Kidney (tissue), 14 donors: Measurements from ENCODE around the gene KDM4D. TPM values are rescaled to one million over a fixed set of nuclear protein-coding genes. Genes with fewer than 3 reads are reported as not detected.

Experiments used
- DNase-seq, 5 donors: peaks; one replicate each; pipeline ENCODE4 v3.0.0-alpha.2; 2013 to 2020
- FAIRE-seq: peaks from 2 replicates; lab custom pipeline; 2012; peaks lifted over from hg19 to GRCh38; lab: Jason Lieb, UNC
- H3K27ac ChIP-seq, 2 donors: one replicate each; pipeline ENCODE4 v1.7.0; 2013; ENCODE audit warnings: low read depth in 2 of 2, low read length in 2 of 2, inconsistent platforms in 1 of 2
- H3K27me3 ChIP-seq: one replicate; pipeline ENCODE4 v1.7.1; 2013; ENCODE audit warnings: low read length, inconsistent platforms; ENCODE audit not compliant: control insufficient read depth, insufficient read depth
- H3K36me3 ChIP-seq, 3 donors: one replicate each; pipeline versions ENCODE4 v1.7.0 to v1.7.1; 2013; ENCODE audit warnings: low read length in 3 of 3, control low read depth in 1 of 3, inconsistent platforms in 1 of 3; ENCODE audit not compliant: insufficient read depth in 3 of 3, control insufficient read depth in 2 of 3
- H3K4me1 ChIP-seq, 3 donors: one replicate each; pipeline versions ENCODE4 v1.7.0 to v1.7.1; 2013; ENCODE audit warnings: low read length in 3 of 3, inconsistent platforms in 1 of 3, low read depth in 1 of 3; ENCODE audit not compliant: control insufficient read depth in 2 of 3, insufficient read depth in 2 of 3
- H3K4me3 ChIP-seq, 3 donors: one replicate each; pipeline versions ENCODE4 v1.7.0 to v1.8.1; 2013; ENCODE audit warnings: low read length in 3 of 3, control low read depth in 1 of 3, inconsistent platforms in 1 of 3
- H3K9ac ChIP-seq, 3 donors: one replicate each; pipeline versions ENCODE4 v1.7.0 to v1.7.1; 2013; ENCODE audit warnings: low read length in 3 of 3, control low read depth in 1 of 3, inconsistent platforms in 1 of 3
- H3K9me3 ChIP-seq, 3 donors: one replicate each; pipeline versions ENCODE4 v1.7.0 to v1.7.1; 2013; ENCODE audit warnings: low read length in 3 of 3, control low read depth in 1 of 3, inconsistent platforms in 1 of 3; ENCODE audit not compliant: control insufficient read depth in 2 of 3, insufficient read depth in 1 of 3
- CTCF ChIP-seq: IDR thresholded peaks from 3 replicates; pipeline ENCODE4 v1.5.1; 2012; ENCODE audit warnings: mild to moderate bottlenecking, moderate library complexity, borderline replicate concordance; ENCODE audit not compliant: insufficient read depth; ENCODE audit errors: extremely low read depth
- intact Hi-C: fragments of 100-400 bp; cut with DNase I; formaldehyde crosslinking; loops from one replicate; pipeline ENCODE4 v1.11.1; 2022
- polyA plus RNA-seq: library from polyadenylated mRNA; stranded (reverse); fragments of 350-450 nt; fragmentation: Illumina TruSeq; extraction: RNeasy Lipid Tissue Mini Kit (QIAGEN cat#74804); gene quantifications from one replicate; pipeline ENCODE4 v1.2.3, GENCODE V29; 2014; ENCODE audit warnings: low read depth, low replicate concordance; ENCODE audit not compliant: insufficient read depth
- total RNA-seq: library from RNA; stranded (reverse); fragmentation: NEBNext Ultra II Directional; extraction: Animal tissue kit (Norgen Biotek cat#: 25700); gene quantifications from one replicate; pipeline ENCODE4 v1.2.1, GENCODE V29; 2021
- donor health status: control.
- donor health status: control.
- donor health status: control.
- donor health status: control.
- donor health status: control.
- donor health status: DM: yes; HTN: yes; CAD: no.
- donor health status: Normal renal cell carcinoma (clear cell type).

KDM4D gene
- total and polyA plus RNA-seq, 2 donors from 2014 or later, result 0.54 to 0.94 TPM

GRCh38 chr11:95044010-95044409 is 70.5 kb downstream of the KDM4D start:
- intact Hi-C loops, result no loop called here
- no peak overlapping the region for H3K27ac ChIP-seq
- no peak for FAIRE-seq
- TF ChIP-seq CTCF, result no peak
- no peak overlapping the region for H3K4me3 ChIP-seq
- H3K9me3 ChIP-seq, result no peaks in the 10 kb centered on the region
- no peak overlapping the region for H3K9ac ChIP-seq
- no peaks in the 10 kb centered on the region for H3K36me3 ChIP-seq
- H3K27me3 ChIP-seq, result no peaks in the 10 kb centered on the region
- no peak for DNase-seq
- H3K4me1 ChIP-seq, result no peaks in the 10 kb centered on the region

GRCh38 chr11:95045812-95046211 is 72.3 kb downstream of the KDM4D start:
- TF ChIP-seq CTCF, result no peak
- no peak for FAIRE-seq
- no peaks in the 10 kb centered on the region for H3K36me3 ChIP-seq
- H3K27ac ChIP-seq, result no peak overlapping the region
- no peak overlapping the region for H3K9ac ChIP-seq
- DNase-seq, result no peak
- no peaks in the 10 kb centered on the region for H3K9me3 ChIP-seq
- intact Hi-C loops, result no loop called here
- H3K4me3 ChIP-seq, result no peak overlapping the region
- no peaks in the 10 kb centered on the region for H3K27me3 ChIP-seq
- no peaks in the 10 kb centered on the region for H3K4me1 ChIP-seq

Other genes starting within 250 kb of the KDM4D start
- gene AMOTL1, start 205.4 kb upstream of the KDM4D start, total RNA-seq, result 52.3 TPM
- 6.1 TPM for gene AMOTL1, start 205.4 kb upstream of the KDM4D start, polyA plus RNA-seq
- gene CWC15, start 153 bp upstream of the KDM4D start, total RNA-seq, result 61.7 TPM
- gene CWC15, start 153 bp upstream of the KDM4D start, polyA plus RNA-seq, result 87.5 TPM
- not detected for gene KDM4E, start 51.5 kb downstream of the KDM4D start, total RNA-seq
- not detected for gene KDM4E, start 51.5 kb downstream of the KDM4D start, polyA plus RNA-seq
- not detected for gene KDM4F, start 75.7 kb downstream of the KDM4D start, total RNA-seq
- gene KDM4F, start 75.7 kb downstream of the KDM4D start, polyA plus RNA-seq, result not detected
- gene SRSF8, start 93.2 kb downstream of the KDM4D start, total RNA-seq, result 64.2 TPM
- gene SRSF8, start 93.2 kb downstream of the KDM4D start, polyA plus RNA-seq, result 45.6 TPM
- 69.0 TPM for gene ENDOD1, start 116.1 kb downstream of the KDM4D start, total RNA-seq
- gene ENDOD1, start 116.1 kb downstream of the KDM4D start, polyA plus RNA-seq, result 19.3 TPM